T-helper 1 cell treated with Interleukin-12 subunit alpha and Interleukin-12 subunit beta and Interleukin-4 antibody, amounts not matched to agents 30 ng/mL and 1 ng/mL, for 36 hours (primary cell): ENCODE data around the gene ZNF692. TPM values are rescaled to one million over a fixed set of nuclear protein-coding genes. Genes with fewer than 3 reads are reported as not detected.

Experiments used
- intact Hi-C: fragments of 100-400 bp; cut with micrococcal nuclease; formaldehyde crosslinking; loops from one replicate; pipeline ENCODE4 v1.15.1; 2024
- total RNA-seq: library from RNA; stranded (reverse); gene quantifications from 2 replicates; pipeline ENCODE4 v1.2.3, GENCODE V29; 2022

Gene ZNF692
- total RNA-seq, 1 donor from 2014 or later, result 65.2 TPM

GRCh38 chr1:248825909-248826760, 32.8 kb downstream of the ZNF692 start, which contains the start of gene SH3BP5L:
TSS of gene SH3BP5L (minus strand) at chr1:248825915. CDS start at chr1:248824935, 980 bp downstream.
- intact Hi-C loops, result loop anchor here (1.0 to 5.0 kb wide), 10 partner anchors 12 to 1895 kb away; partner anchors contain the start of genes AHCTF1, PGBD2, ZNF669 and ZNF672

- intact Hi-C loops, result loop anchor here (5.0 kb wide), 2 partner anchors 343 to 1723 kb away; partner anchors contain the start of gene ZNF669
These were observed 33.3 kb downstream of the ZNF692 start for GRCh38 chr1:248825573-248825908.

DNA sequence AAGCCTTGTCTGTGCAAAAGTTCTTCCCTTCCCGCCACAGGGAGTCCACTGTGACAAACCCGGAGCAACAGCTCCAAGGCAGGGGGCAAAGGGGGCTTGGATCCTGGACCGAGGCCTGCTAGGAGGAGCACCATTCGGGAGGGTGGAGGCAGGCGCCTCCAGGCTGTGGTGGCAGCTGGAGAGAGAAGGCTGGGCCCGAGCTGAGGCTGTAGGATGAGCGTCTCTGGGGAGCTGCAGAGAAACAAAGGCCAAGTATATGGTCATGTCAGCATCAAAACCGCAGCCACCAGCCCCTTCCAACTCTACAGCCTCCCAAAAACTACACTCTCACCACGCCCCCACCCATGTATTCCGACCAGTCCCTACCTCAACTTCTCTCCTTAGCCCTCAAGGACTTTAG, 33.7 kb downstream of the ZNF692 start:
- intact Hi-C loops, result loop anchor here (5.0 kb wide), 2 partner anchors 343 to 1723 kb away; partner anchors contain the start of gene ZNF669

DNA sequence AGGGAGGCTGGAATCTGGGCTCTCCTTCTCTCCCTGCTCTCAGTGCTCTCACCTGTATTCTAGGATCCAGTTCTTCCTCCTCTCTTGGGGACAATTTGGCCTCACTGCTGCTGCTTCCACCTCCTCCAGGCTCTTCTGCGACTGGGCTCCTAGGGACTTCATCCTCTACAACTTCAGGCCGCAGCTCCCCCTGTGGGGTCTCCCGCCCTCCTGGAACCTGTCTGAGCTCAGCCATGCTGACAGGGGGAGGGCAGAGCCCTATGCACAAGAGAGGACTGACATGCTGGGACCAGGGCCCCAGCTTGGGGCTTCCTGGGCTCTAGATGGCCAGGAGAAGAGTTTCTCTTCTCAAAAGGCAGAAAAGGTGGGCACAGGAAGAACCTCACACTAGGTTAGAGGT, 34.2 kb downstream of the ZNF692 start:
- intact Hi-C loops, result loop anchor here (5.0 kb wide), 2 partner anchors 342 to 1722 kb away; partner anchors contain the start of gene ZNF669

- intact Hi-C loops, result no loop called here
These were observed 34.6 kb downstream of the ZNF692 start for GRCh38 chr1:248824301-248824700.

GRCh38 chr1:248823517-248824001, 35.3 kb downstream of the ZNF692 start:
- intact Hi-C loops, result no loop called here

GRCh38 chr1:248822148-248823032, 36.5 kb downstream of the ZNF692 start:
- intact Hi-C loops, result no loop called here

GRCh38 chr1:248821641-248822040, 37.2 kb downstream of the ZNF692 start:
- intact Hi-C loops, result no loop called here

GRCh38 chr1:248821101-248821500, 37.8 kb downstream of the ZNF692 start:
- intact Hi-C loops, result no loop called here

DNA sequence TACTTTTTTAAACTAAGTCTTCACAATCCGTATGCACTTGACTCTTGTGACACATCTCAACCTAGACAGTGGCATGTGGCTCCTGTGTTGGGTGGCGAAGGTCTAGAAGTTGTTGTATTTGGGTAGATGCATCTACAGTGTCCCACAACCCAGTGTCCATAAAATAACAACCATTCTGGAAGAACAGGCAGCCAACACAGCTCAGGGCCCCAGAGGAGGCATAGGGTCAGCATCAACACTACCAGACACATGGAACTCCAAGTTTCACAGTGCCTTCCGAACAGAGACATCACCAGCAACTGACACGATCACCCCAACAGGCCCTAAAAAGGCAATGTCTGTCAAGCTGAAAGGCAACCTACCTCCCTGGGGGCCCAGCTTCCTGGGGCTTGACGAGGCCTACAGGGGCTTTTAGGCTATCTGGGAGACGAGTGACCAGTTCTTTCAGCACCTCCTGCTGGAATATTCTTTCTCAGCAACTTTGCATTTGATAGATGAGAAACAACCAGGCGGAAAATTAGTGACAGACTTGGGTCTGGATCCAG, 38.8 kb downstream of the ZNF692 start:
- intact Hi-C loops, result no loop called here

GRCh38 chr1:248818505-248819374, 40.1 kb downstream of the ZNF692 start:
- intact Hi-C loops, result no loop called here

DNA sequence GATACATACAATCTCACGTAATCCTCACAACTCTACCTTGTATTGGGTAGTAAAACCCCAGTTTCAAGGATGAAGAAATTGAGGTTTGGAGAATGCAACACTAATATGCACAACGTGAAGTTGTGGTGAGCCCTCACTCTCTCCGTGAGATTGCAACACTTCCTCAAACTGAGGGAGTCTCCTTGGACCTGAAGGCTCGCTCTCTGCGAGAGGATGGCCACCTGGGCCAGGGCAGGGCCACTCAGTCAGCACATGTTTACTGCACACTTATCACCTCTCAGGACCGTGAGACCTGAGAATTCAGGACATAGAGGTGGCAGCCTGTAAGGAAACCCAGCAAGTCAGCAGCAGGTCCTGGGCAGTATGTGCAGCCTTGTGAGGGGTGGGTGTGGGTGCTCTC, 41.8 kb downstream of the ZNF692 start:
- intact Hi-C loops, result no loop called here

DNA sequence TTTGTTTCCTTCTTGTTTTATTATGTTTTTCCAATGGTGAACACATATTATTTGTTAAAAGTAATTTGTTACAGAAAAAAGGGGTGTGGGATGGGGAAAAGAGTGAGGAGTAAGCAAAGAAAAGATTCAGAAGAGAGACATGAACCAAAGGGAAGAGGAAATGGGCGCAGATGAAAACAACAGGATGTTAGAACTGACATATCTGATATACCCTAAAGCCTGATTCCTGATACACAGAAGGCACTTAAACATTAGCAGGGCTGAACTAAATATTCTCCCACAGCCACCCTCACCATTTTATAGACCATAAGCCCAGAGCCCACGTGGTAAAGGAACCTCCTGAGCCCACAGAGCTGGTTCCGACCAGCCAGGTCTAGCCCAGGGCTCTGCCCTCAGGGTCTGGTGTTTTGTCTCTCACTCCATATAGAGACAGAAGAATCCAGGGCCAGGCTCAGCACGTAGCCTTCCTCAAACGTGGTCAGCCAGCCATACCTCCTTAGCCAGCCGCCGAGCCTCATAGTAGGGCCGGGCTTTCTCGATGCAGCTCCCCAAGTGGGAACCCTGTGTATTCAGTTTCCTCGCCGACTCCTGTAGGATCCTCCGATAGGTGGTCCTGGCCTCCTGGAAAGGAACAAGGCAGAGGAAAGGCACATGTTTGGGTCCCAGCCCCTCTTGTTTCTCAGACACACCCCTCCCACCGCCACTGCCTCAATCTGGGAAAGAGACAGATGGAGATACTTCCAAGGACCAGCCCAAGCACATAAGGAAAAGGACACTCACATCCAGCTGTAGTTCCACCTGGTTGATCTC, 42.6 kb downstream of the ZNF692 start:
- intact Hi-C loops, result no loop called here

DNA sequence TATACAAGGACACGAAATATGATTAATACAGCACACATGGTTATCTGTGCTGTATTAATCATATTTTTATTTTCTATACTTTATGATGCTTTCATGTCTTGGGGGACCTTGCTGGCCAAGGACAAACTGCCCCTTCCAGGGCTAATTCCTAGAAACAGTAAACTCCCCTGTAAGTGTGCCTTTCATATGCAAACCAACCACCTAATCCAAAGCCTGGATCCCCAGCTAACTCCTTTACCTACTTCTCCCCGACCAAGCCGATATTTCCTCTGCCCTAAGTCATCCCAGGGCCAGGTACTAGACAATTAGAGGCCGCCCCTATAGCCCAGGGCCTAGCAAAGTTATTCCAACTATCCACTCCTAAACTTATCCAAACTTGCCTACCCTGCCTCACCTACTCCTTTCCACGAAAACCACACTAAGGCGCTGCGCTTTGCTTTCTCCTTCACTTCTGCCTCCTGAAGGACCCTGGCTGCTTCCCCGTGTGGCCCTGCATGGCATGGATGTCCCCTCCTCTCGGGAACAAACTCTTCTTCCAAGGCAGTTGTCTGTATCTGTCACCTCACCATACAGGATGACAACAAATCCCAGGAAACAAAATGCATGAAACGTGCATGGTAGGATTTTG, 43.4 kb downstream of the ZNF692 start:
- intact Hi-C loops, result no loop called here

GRCh38 chr1:248814351-248814750, 44.5 kb downstream of the ZNF692 start:
- intact Hi-C loops, result no loop called here

DNA sequence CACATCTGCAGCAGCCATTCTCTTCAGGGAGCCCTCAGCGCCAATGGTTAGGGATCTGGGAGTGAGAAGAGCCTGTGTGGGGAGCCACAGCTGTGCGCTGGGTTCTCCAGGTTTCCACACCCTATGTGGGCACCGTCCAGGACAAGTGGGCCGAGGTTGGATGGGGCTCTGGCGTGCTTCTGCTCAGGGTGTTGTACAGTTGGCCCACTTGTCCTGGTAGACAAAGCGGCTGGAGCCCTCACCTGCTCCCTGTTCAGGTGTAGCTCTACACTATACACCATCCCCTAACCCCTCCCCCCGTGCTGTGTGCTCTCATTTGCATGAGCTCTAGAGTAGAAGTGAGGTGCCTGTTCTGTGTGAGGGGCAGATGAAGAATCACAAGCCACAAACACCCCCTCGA, 45.3 kb downstream of the ZNF692 start:
- intact Hi-C loops, result no loop called here

DNA sequence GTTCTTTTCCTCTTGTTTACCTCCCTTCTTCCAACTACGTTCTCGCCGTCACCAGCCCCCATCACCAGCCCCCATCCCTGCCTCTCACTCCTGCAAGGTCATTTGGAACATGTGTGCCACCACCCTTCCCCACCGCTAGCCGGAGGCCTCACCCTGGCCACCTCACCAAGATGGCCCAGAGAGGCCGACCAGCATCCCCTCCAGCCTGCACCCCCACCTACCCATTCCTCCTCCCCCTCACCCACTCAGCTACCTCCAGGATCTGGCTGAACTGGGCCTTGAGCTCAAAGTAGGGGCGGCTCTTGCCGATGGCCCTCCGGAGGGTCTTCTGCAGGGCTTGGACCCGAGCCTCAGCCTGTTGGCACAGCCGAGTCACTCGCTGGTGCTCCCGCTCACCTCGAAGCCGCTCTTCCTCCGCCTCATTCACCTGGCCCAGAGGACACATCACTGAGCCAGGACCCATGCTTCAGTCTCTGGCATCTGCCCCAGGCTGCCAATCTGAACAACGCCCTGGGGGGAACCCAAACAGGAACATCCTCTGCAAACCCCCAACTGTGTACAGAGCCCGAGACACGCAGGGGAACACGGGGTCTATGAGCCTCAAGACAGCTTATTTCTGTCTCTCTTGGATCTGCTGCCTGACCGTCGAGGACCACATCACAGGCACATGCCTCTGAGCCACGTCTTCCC, 46.0 kb downstream of the ZNF692 start:
- intact Hi-C loops, result no loop called here
